ENCODE measurements around the gene HCFC1.

HCFC1 gene

DNA sequence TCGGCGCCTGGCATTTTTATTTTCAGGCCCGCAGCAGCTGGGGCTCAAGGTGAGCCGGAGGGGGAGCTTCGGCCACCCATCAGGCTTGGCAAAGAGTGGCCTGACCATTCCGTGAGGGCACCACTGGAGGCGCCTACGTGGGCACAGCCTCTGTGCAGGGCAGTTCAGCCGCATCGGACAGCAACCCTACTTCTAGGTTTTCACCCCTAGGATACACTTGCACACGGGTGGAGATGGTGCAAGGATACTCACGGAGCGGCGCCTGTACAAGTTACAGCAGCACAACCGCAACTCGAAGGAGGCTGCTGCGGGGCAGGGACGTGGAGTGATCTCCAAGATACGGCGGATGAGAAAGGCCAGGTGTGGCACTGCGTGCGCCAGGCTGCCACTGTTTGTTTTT is 10.8 kb downstream of the HCFC1 start:
- DNase-seq (ENCODE audit: insufficient read length): no peak
- TF ChIP-seq POLR2A (IDR thresholded peaks at IDR 0.05; ENCODE audit: low read depth, low read length) (no peak), POLR2AphosphoS5 (IDR thresholded peaks at IDR 0.05; ENCODE audit: low read depth, low read length) (no peak), TAF1 (IDR thresholded peaks at IDR 0.05; ENCODE audit: borderline replicate concordance, low read depth, low read length) (no peak)
- no peak for FAIRE-seq

DNA sequence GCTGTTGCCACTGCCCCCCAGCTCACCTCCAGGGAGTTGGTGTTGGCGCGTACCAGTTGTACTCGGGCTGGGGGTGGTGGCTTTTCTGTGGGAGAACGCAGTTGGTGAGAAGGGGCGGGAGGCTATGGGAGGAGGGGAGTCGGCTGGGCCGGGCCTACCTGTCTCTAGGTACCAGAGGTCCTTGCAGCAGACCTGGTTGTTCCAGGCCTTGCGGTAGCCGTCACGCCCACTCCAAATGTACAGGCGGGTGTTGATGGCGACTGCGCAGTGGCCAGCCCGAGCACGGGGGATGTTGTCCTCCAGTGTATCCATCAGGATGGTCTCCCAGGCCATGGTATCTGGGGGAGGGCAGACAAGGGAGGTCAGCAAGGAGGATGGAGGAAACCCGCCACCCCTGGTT is 11.5 kb downstream of the HCFC1 start:
- TF ChIP-seq POLR2AphosphoS5 (IDR thresholded peaks at IDR 0.05; ENCODE audit: low read depth, low read length): no peak
- TF ChIP-seq TAF1 (IDR thresholded peaks at IDR 0.05; ENCODE audit: borderline replicate concordance, low read depth, low read length): no peak
- no peak for TF ChIP-seq POLR2A (IDR thresholded peaks at IDR 0.05; ENCODE audit: low read depth, low read length)
- DNase-seq (ENCODE audit: insufficient read length): no peak

DNA sequence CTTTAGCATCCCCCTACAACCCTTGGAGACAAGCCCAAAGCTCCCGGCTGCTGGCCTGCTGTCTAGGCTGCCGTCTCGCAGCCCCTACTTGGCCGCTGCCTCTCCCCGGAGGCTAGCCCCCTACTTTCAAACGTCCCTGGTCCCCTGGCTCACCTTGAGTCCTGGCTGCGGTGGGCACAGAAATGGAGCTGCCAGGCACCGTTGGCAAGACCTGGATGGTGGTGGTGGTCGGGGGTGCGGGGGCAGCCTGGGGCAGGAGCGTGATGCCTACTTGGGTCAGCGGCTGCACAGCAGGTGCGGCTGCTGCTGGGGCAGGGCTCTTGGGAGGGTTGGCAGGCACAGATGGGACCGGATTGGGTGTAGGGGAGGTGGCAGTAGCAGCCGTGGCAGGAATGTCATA is 12.0 kb downstream of the HCFC1 start:
- no peak for FAIRE-seq
- TF ChIP-seq POLR2AphosphoS5 (IDR thresholded peaks at IDR 0.05; ENCODE audit: low read depth, low read length) (no peak), POLR2A (IDR thresholded peaks at IDR 0.05; ENCODE audit: low read depth, low read length) (no peak), TAF1 (IDR thresholded peaks at IDR 0.05; ENCODE audit: borderline replicate concordance, low read depth, low read length) (no peak)
- DNase-seq (ENCODE audit: insufficient read length): no peak

More for the DNA sequence above, 11.5 kb downstream of the HCFC1 start:
- no peak for FAIRE-seq

DNA sequence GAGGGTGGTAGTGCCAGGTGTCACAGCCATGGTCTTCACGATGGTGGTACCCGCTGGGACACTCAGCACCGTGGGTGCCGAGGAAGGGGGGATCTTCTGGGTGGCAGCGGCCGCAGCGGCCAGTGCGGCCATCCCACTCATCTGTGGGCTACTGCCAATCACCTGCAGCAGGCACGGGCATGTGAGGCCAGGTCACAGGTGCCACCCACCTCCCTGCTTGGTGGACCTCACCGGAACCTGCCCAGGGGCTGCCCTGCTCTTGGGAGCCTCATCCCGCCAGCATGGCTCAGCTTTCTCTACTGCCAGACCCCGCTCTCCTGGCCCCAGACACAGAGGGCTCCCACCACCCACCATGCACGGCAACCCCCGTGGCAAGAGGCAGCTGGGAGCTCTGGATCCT is 13.0 kb downstream of the HCFC1 start:
- FAIRE-seq: no peak
- no peak for TF ChIP-seq POLR2A (IDR thresholded peaks at IDR 0.05; ENCODE audit: low read depth, low read length)
- no peak for TF ChIP-seq TAF1 (IDR thresholded peaks at IDR 0.05; ENCODE audit: borderline replicate concordance, low read depth, low read length)
- TF ChIP-seq POLR2AphosphoS5 (IDR thresholded peaks at IDR 0.05; ENCODE audit: low read depth, low read length): no peak

DNA sequence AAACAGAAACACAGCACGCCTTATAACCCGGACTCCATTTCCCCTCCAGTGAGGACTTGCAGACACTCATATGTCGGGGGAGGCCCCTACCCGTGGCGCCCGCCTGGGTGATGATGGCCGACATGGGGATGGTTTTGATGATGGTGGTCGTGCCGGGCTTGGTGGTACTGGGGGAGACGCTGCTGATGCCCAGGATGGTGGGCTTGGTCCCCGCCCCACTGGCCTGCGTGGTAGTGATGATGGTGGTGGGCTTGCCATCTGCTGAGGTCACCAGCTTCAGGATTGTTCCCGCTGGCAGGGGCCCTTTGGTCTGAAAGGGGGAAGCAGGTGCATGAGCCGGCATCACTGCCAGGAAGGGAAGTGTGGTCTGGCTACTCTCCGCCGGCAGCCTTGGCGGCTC is 14.4 kb downstream of the HCFC1 start:
- DNase-seq (ENCODE audit: insufficient read length): no peak
- no peak for FAIRE-seq
- TF ChIP-seq TAF1 (IDR thresholded peaks at IDR 0.05; ENCODE audit: borderline replicate concordance, low read depth, low read length) (no peak), POLR2AphosphoS5 (IDR thresholded peaks at IDR 0.05; ENCODE audit: low read depth, low read length) (no peak; the same call in 1 of the 2 replicates), POLR2A (IDR thresholded peaks at IDR 0.05; ENCODE audit: low read depth, low read length) (no peak)

More for the DNA sequence above, 13.0 kb downstream of the HCFC1 start:
- no peak for DNase-seq (ENCODE audit: insufficient read length)

DNA sequence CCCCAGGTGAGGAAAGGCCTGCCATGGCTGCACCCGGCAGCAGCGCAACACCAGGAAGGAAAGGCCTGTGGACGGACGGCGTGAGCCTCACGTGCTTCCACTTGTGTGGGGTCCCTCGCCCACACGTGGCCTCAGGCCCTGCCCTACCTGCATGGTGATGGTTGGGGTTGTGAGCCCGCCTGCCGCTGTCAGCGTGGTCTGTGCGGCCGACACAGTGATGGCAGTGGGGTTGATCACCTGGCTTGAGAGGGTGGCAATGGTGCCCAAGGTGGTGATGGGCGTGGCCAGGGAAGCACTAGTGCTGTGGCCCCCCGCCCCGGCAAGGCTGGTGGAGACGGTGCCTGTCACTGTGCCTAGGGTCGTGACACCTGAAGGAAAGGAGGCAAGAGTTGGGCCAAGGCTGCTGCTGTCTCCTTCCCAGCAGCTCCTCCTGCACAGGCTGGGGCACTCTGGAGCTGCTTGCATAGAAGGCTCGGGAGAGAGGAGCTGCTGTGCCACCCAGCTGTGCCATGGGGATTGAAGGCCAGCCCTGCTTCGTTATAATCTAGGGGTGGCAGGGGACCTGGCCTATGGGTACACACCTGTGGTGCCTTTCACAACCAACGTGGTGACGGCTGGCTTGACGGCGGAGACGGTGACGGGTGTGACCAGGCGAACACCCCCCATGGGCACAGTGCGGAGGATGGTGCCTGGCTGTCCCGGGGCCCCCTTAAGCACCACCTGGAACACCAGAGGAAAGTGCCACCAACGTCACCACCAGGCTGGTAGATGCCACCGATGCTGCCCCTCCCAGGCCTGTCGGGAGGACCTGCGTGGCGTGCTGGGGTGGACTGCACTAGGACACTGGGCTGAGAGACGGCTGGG is 15.3 kb downstream of the HCFC1 start:
- 0 out of 2 replicates have a peak, but pooled peaks have one; percentile 6 for TF ChIP-seq POLR2A (IDR thresholded peaks at IDR 0.05; ENCODE audit: low read depth, low read length)
- no peak for TF ChIP-seq POLR2AphosphoS5 (IDR thresholded peaks at IDR 0.05; ENCODE audit: low read depth, low read length)
- DNase-seq (ENCODE audit: insufficient read length): no peak
- FAIRE-seq: no peak

DNA sequence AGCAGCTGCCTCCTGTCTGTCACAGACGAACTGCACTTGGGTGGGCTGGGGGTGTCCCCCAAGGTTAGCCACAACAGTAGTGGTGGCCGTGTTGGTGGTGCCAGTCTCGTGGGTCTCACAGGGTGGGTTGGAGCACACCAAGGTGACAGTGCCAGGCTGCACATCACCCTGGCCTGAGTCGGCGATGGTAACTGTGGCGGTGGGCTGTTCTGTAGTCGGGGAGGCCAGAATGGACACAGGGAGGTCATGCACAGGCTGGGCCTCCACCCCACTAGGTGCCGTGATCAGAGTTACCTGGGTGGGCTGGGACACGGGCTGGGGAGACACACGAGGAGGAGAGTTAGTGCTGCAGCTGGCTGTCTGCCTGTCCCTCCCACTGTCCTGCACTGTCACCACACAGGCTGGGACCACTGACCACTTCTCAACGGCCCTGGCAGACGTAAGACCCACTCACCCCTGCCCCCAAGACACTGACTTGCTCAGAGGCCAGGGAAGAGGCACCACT is 16.3 kb downstream of the HCFC1 start:
- DNase-seq (ENCODE audit: insufficient read length): no peak
- no peak for FAIRE-seq
- TF ChIP-seq POLR2AphosphoS5 (IDR thresholded peaks at IDR 0.05; ENCODE audit: low read depth, low read length) (peak; percentile 20; the same call in 1 of the 2 replicates), POLR2A (IDR thresholded peaks at IDR 0.05; ENCODE audit: low read depth, low read length) (no peak)

DNA sequence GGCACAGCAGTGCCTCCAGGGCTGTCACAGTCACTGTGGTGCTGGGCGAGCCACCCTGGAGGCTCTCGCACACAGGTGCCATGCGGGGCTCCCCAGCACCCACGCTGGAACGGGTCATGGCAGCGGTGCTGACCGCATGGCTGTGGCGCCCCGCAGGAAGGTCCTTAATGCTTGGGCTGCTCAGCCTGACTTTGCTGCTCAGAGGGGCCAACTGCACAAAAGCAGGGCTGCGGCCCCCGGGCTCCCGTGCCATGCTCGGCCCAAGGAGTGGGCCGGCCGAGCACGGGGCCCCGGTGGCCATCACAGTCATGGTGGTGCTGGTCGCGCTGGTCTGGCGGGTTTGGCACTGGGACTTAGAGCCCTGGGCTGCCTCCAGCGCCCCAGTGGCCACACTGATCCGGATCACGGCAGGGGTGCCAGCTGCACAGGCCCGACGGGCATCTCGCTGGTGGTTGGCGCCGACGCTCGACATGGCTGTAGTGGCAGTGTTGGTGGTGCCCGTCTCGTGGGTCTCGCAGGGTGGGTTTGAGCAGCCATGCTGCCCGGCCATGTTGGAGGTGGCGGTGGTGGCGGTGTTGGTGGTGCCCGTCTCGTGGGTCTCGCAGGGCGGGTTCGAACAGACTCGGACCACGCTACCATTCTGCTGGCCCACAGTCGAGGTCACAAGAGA is 16.9 kb downstream of the HCFC1 start:
- DNase-seq (ENCODE audit: insufficient read length): no peak
- TF ChIP-seq POLR2AphosphoS5 (IDR thresholded peaks at IDR 0.05; ENCODE audit: low read depth, low read length) (peak; percentile 10; the same call in 1 of the 2 replicates), TAF1 (IDR thresholded peaks at IDR 0.05; ENCODE audit: borderline replicate concordance, low read depth, low read length) (no peak)
- FAIRE-seq: no peak

DNA sequence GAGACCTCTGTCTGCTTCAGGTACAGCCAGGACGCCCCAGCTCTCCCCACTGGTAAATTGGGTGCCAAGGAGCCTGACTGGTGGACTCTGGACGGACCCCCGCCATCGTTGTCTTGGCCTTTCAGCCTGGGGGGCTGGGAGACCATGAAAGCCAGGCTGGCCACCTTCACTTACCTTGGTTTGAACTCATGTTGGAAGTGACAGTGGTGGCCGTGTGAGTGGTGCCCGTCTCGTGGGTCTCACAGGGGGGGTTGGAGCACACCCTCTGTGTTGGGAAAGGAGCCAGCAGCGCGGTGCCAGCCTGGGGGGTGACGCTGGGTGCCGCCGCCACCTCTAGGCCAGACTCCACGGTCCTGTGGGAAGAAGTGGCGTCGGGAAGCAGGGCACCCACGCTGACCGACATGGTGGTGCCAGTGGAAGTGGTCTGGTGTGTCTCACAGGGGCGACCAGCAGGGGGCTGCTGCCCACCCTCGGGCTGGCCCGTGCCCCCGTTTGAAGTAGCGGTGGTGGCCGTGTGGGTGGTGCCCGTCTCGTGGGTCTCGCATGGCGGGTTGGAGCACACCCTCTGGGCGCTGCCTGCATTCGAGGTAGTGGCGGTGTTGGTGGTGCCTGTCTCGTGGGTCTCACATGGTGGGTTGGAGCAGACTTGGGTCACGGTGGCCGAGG is 17.6 kb downstream of the HCFC1 start:
- FAIRE-seq (no peak), DNase-seq (ENCODE audit: insufficient read length) (no peak)
- TF ChIP-seq POLR2A (IDR thresholded peaks at IDR 0.05; ENCODE audit: low read depth, low read length) (0 out of 2 replicates have a peak, but pooled peaks have one; percentile 46), TAF1 (IDR thresholded peaks at IDR 0.05; ENCODE audit: borderline replicate concordance, low read depth, low read length) (no peak), POLR2AphosphoS5 (IDR thresholded peaks at IDR 0.05; ENCODE audit: low read depth, low read length) (no peak)

DNA sequence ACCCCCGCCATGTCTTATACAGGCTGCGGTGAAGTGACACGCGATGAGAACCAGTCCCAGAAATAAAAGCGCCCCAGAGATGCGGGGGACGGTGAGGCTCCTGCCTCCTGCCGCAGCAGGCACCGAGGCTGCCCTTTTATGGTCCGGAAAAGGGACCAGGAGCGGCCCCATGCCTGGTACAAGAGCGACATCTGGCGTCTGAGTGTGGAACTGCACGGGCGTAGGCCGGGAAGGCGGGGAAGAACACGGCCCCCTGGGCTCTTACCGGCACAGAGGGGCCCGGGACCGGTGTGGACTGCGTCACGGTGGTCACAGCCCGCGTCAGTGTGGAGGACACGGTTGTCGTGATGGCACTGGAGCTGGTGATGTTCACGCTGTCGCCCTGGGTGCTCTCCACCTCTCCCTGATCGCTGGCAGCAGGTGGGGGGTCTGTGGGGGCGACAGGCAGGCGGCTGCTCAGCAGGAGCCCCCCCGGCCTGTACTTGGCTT is 18.2 kb downstream of the HCFC1 start:
- FAIRE-seq (peak; percentile 95), DNase-seq (ENCODE audit: insufficient read length) (peak; percentile 96)

More for the DNA sequence above, 18.2 kb downstream of the HCFC1 start:
- 0 out of 2 replicates have a peak, but pooled peaks have one; percentile 29 for TF ChIP-seq POLR2AphosphoS5 (IDR thresholded peaks at IDR 0.05; ENCODE audit: low read depth, low read length)
- no peak; the same call in 1 of the 2 replicates for TF ChIP-seq POLR2A (IDR thresholded peaks at IDR 0.05; ENCODE audit: low read depth, low read length)
- TF ChIP-seq TAF1 (IDR thresholded peaks at IDR 0.05; ENCODE audit: borderline replicate concordance, low read depth, low read length): no peak
